ENCODE measurements around the gene ABTB2. TPM values are rescaled to one million over a fixed set of nuclear protein-coding genes. Genes with fewer than 3 reads are reported as not detected.

The ABTB2 gene
- total and polyA plus RNA-seq, 2 experiments from 2014 or later: 8.7 to 9.9 TPM

GRCh38 chr11:34105079-34105956, 252.5 kb downstream of the ABTB2 start, which contains the start of gene NAT10:
Gene NAT10, plus strand, starts transcription at chr11:34105629. Its CDS starts 2,597 bp downstream, at chr11:34108226.
- H3K4me1 ChIP-seq (ENCODE audit: insufficient read depth): peaks cover 12% of the 10 kb centered on the region; the same call in 1 of the 2 replicates
- peaks cover 19% of the 10 kb centered on the region; the same call in 1 of the 2 replicates for H3K36me3 ChIP-seq (ENCODE audit: low read depth)
- peak within 1 kb of the TSS; percentile 91 for H3K4me3 ChIP-seq
- H3K9ac ChIP-seq: peak within 1 kb of the TSS; percentile 98
- TF ChIP-seq EZH2phosphoT487 (IDR thresholded peaks at IDR 0.05; ENCODE audit: insufficient read depth, low read depth) (no peak), EZH2 (IDR thresholded peaks at IDR 0.05; ENCODE audit: insufficient read depth, poor library complexity, severe bottlenecking) (no peak)
- H4K20me1 ChIP-seq (ENCODE audit: insufficient read depth): no peaks in the 10 kb centered on the region
- H3K4me2 ChIP-seq (ENCODE audit: unreplicated experiment): peak within 1 kb of the TSS; percentile 100
- peak within 1 kb of the TSS; percentile 83 for H2AFZ ChIP-seq
- H3K9me3 ChIP-seq (ENCODE audit: low read depth): no peaks in the 10 kb centered on the region
- in situ Hi-C loops (cut with MboI): no loop called here
- H3K79me2 ChIP-seq (ENCODE audit: insufficient read depth): peaks cover 48% of the 10 kb centered on the region
- WGBS, 2 experiments (ENCODE audit: low coverage in 1 of 2, low lambda C conversion rate in 2 of 2, missing lambda C conversion rate in 2 of 2): 1 to 2% methylated on average over 54 to 55 of the region's 55 CpGs
- H3K27ac ChIP-seq: peak within 1 kb of the TSS; percentile 94
- peaks cover 45% of the 10 kb centered on the region for H3F3A ChIP-seq (ENCODE audit: insufficient read depth)
- no peaks in the 10 kb centered on the region for H3K9me2 ChIP-seq (ENCODE audit: insufficient read depth)
- peak; percentile 99 for DNase-seq
- H3K27me3 ChIP-seq (replicated peaks; ENCODE audit: insufficient read depth): no peaks in the 10 kb centered on the region

GRCh38 chr11:34104680-34105078, 253.1 kb downstream of the ABTB2 start:
- in situ Hi-C loops (cut with MboI): no loop called here
- Histone ChIP-seq H3K27ac (peak overlapping the region; percentile 94), H3K4me2 (ENCODE audit: unreplicated experiment) (peak overlapping the region; percentile 83), H3K9me3 (ENCODE audit: low read depth) (no peaks in the 10 kb centered on the region), H2AFZ (peak overlapping the region; percentile 83), H3K79me2 (ENCODE audit: insufficient read depth) (peaks cover 41% of the 10 kb centered on the region), H3K9me2 (ENCODE audit: insufficient read depth) (no peaks in the 10 kb centered on the region), H3F3A (ENCODE audit: insufficient read depth) (peaks cover 52% of the 10 kb centered on the region), H3K4me1 (ENCODE audit: insufficient read depth) (peaks cover 12% of the 10 kb centered on the region; the same call in 1 of the 2 replicates), H3K4me3 (peak overlapping the region; percentile 91), H3K36me3 (ENCODE audit: low read depth) (peaks cover 20% of the 10 kb centered on the region), H3K9ac (peak overlapping the region; percentile 98), H4K20me1 (ENCODE audit: insufficient read depth) (no peaks in the 10 kb centered on the region), H3K27me3 (replicated peaks; ENCODE audit: insufficient read depth) (no peaks in the 10 kb centered on the region)
- TF ChIP-seq EZH2phosphoT487 (IDR thresholded peaks at IDR 0.05; ENCODE audit: insufficient read depth, low read depth) (no peak), EZH2 (IDR thresholded peaks at IDR 0.05; ENCODE audit: insufficient read depth, poor library complexity, severe bottlenecking) (no peak)
- 9 to 13% methylated on average over 6 of the region's 6 CpGs for WGBS, 2 experiments (ENCODE audit: low coverage in 1 of 2, low lambda C conversion rate in 2 of 2, missing lambda C conversion rate in 2 of 2)
- peak; percentile 49 for DNase-seq

Small RNA genes lying within 50 kb of the gene (small RNA-seq; reads per million reads assigned to genes)
- gene AL035079.1 (ENCODE audit: low read depth, low replicate concordance) (not detected), gene RF00019 (ENCODE audit: low read depth, low replicate concordance) (not detected)

Other genes starting within 250 kb of the ABTB2 start
- 49.4 and 57.0 TPM in 2 replicates for gene CAT, start 80.9 kb upstream of the ABTB2 start, total RNA-seq (2014; rRNA removed; shearing (Covaris generic))
- 52.5 and 54.5 TPM in 2 replicates for gene CAT, start 80.9 kb upstream of the ABTB2 start, polyA plus RNA-seq (2016; fragmentation: Nextera tagmentation; extraction: Ambion mirVana)
- not detected in 2 replicates for gene ELF5, start 155.8 kb upstream of the ABTB2 start, total RNA-seq (2014; rRNA removed; shearing (Covaris generic))
- not detected in 2 replicates for gene ELF5, start 155.8 kb upstream of the ABTB2 start, polyA plus RNA-seq (2016; fragmentation: Nextera tagmentation; extraction: Ambion mirVana)

All from GM23248 (cell line).